ENCODE data around the gene MORN5.

MORN5 gene

GRCh38 chr9:122213589-122214413 is 54.1 kb downstream of the MORN5 start:
- peak overlapping the region; percentile 22 for H3K4me3 ChIP-seq (ENCODE audit: low read depth, low read length)
- no peak for DNase-seq (ENCODE audit: low read depth)
- no peak for TF ChIP-seq CTCF (conservative IDR thresholded peaks at IDR 0.05; ENCODE audit: low read depth, low read length)

GRCh38 chr9:122214507-122214906 is 54.8 kb downstream of the MORN5 start:
- H3K4me3 ChIP-seq (ENCODE audit: low read depth, low read length), result no peak overlapping the region
- TF ChIP-seq CTCF (conservative IDR thresholded peaks at IDR 0.05; ENCODE audit: low read depth, low read length), result no peak
- no peak for DNase-seq (ENCODE audit: low read depth)

GRCh38 chr9:122215663-122216062 is 56.0 kb downstream of the MORN5 start:
- H3K4me3 ChIP-seq (ENCODE audit: low read depth, low read length), result no peak overlapping the region
- TF ChIP-seq CTCF (conservative IDR thresholded peaks at IDR 0.05; ENCODE audit: low read depth, low read length), result no peak
- DNase-seq (ENCODE audit: low read depth), result no peak

GRCh38 chr9:122216138-122216797 is 56.6 kb downstream of the MORN5 start:
- no peak overlapping the region for H3K4me3 ChIP-seq (ENCODE audit: low read depth, low read length)
- no peak for DNase-seq (ENCODE audit: low read depth)
- no peak for TF ChIP-seq CTCF (conservative IDR thresholded peaks at IDR 0.05; ENCODE audit: low read depth, low read length)

- no peak for DNase-seq (ENCODE audit: low read depth)
- H3K4me3 ChIP-seq (ENCODE audit: low read depth, low read length), result no peak overlapping the region
- no peak for TF ChIP-seq CTCF (conservative IDR thresholded peaks at IDR 0.05; ENCODE audit: low read depth, low read length)
Measured at GRCh38 chr9:122216798-122217418, 57.2 kb downstream of the MORN5 start.

GRCh38 chr9:122217640-122218039 is 57.9 kb downstream of the MORN5 start:
- H3K4me3 ChIP-seq (ENCODE audit: low read depth, low read length), result no peak overlapping the region
- TF ChIP-seq CTCF (conservative IDR thresholded peaks at IDR 0.05; ENCODE audit: low read depth, low read length), result no peak
- no peak for DNase-seq (ENCODE audit: low read depth)
